CD14-positive monocyte (primary cell): ENCODE data around the gene CALD1. TPM values are rescaled to one million over a fixed set of nuclear protein-coding genes. Genes with fewer than 3 reads are reported as not detected.

Source experiments
- DNase-seq, 3 donors: peaks; one replicate each; pipeline ENCODE4 v3.0.0-alpha.2; 2011 to 2022
- H2AFZ ChIP-seq: 2 replicates; pipeline ENCODE4 v1.6.0; 2012; ENCODE audit warnings: mild to moderate bottlenecking, low read depth, low read length, inconsistent platforms; ENCODE audit not compliant: insufficient read depth, poor library complexity, severe bottlenecking
- H3K27ac ChIP-seq, 2 donors: 1 replicate in 1 of 2; 2 replicates in 1 of 2; pipeline ENCODE4 v1.5.1; 2012 to 2013; ENCODE audit warnings: low read length in 2 of 2, control low read depth in 1 of 2, inconsistent platforms in 1 of 2, low read depth in 1 of 2, mild to moderate bottlenecking in 1 of 2
- H3K27me3 ChIP-seq, 2 donors: one replicate each; pipeline versions ENCODE4 v1.6.0 to v1.6.1; 2011 to 2013; ENCODE audit warnings: low read length in 2 of 2; ENCODE audit not compliant: control insufficient read depth in 2 of 2, insufficient read depth in 2 of 2
- H3K36me3 ChIP-seq, 2 donors: replicated peaks in 1 of 2; 1 replicate in 1 of 2; 2 replicates in 1 of 2; pipeline versions ENCODE4 v1.5.1 to v1.6.1; 2012 to 2013; ENCODE audit warnings: low read length in 2 of 2, control low read depth in 1 of 2, inconsistent platforms in 1 of 2, mild to moderate bottlenecking in 1 of 2; ENCODE audit not compliant: insufficient read depth in 2 of 2, control insufficient read depth in 1 of 2
- H3K4me1 ChIP-seq, 2 donors: 1 replicate in 1 of 2; 2 replicates in 1 of 2; pipeline versions ENCODE4 v1.5.1 to v1.6.1; 2012 to 2013; ENCODE audit warnings: low read length in 2 of 2, control low read depth in 1 of 2, inconsistent platforms in 1 of 2, mild to moderate bottlenecking in 1 of 2, moderate library complexity in 1 of 2; ENCODE audit not compliant: insufficient read depth in 2 of 2, control insufficient read depth in 1 of 2
- H3K4me2 ChIP-seq: replicated peaks from 2 replicates; pipeline ENCODE3; 2012; ENCODE audit warnings: low read length, moderate library complexity, mild to moderate bottlenecking; ENCODE audit not compliant: poor library complexity, severe bottlenecking; ENCODE audit errors: extremely low read depth
- H3K4me3 ChIP-seq, 3 experiments: fragments of 200-600 bp in 1 of 3; sonication (generic) in 1 of 3; replicated peaks in 1 of 3; 1 replicate in 2 of 3; 2 replicates in 1 of 3; pipeline ENCODE4 v1.5.1; 2011 to 2013; ENCODE audit warnings: low read length in 3 of 3, mild to moderate bottlenecking in 3 of 3, control low read depth in 2 of 3, low read depth in 2 of 3, inconsistent platforms in 1 of 3, moderate library complexity in 1 of 3
- H3K79me2 ChIP-seq: 2 replicates; pipeline ENCODE4 v1.6.0; 2012; ENCODE audit warnings: mild to moderate bottlenecking, control low read depth, inconsistent platforms, low read length, moderate library complexity; ENCODE audit not compliant: insufficient read depth
- H3K9ac ChIP-seq: 2 replicates; pipeline ENCODE4 v1.6.0; 2017; ENCODE audit warnings: low read length, mild to moderate bottlenecking; ENCODE audit not compliant: insufficient read depth, poor library complexity, severe bottlenecking
- H3K9me3 ChIP-seq, 2 donors: replicated peaks in 1 of 2; 1 replicate in 1 of 2; 2 replicates in 1 of 2; pipeline versions ENCODE4 v1.5.1 to v1.6.1; 2012 to 2013; ENCODE audit warnings: low read length in 2 of 2, control low read depth in 1 of 2; ENCODE audit not compliant: control insufficient read depth in 1 of 2, insufficient read depth in 1 of 2
- H4K20me1 ChIP-seq: 2 replicates; pipeline ENCODE4 v1.6.0; 2012; ENCODE audit warnings: mild to moderate bottlenecking, low read length, control low read depth, moderate library complexity; ENCODE audit not compliant: insufficient read depth
- H3K27ac Mint-ChIP-seq, 7 donors: one replicate each; pipeline ENCODE4 v1.8.0; 2020; ENCODE audit warnings: mild to moderate bottlenecking in 7 of 7, mixed read lengths in 7 of 7, moderate library complexity in 6 of 7, inconsistent platforms in 2 of 7
- H3K27me3 Mint-ChIP-seq, 3 donors: one replicate each; pipeline ENCODE4 v1.8.0; 2021 to 2022; ENCODE audit warnings: low read depth in 3 of 3, mild to moderate bottlenecking in 3 of 3, mixed read lengths in 3 of 3, moderate library complexity in 3 of 3, inconsistent platforms in 1 of 3
- H3K36me3 Mint-ChIP-seq, 2 donors: one replicate each; pipeline ENCODE4 v1.8.0; 2020; ENCODE audit warnings: mixed read lengths in 2 of 2, inconsistent platforms in 1 of 2, mild to moderate bottlenecking in 1 of 2
- H3K4me1 Mint-ChIP-seq: one replicate; pipeline ENCODE4 v1.8.0; 2020; ENCODE audit warnings: mild to moderate bottlenecking, mixed read lengths
- H3K4me3 Mint-ChIP-seq, 2 donors: one replicate each; pipeline ENCODE4 v1.8.0; 2020; ENCODE audit warnings: mild to moderate bottlenecking in 2 of 2, mixed read lengths in 2 of 2, moderate library complexity in 1 of 2
- H3K9me3 Mint-ChIP-seq, 7 donors: one replicate each; pipeline ENCODE4 v1.8.0; 2020 to 2022; ENCODE audit warnings: mixed read lengths in 7 of 7, mild to moderate bottlenecking in 6 of 7, moderate library complexity in 6 of 7, inconsistent platforms in 2 of 7
- WGBS: methylation state at CpG from one replicate; pipeline ENCODE4 v1.1.5; 2013; ENCODE audit warnings: missing lambda C conversion rate; ENCODE audit not compliant: insufficient coverage; 5-methylcytosine and 5-hydroxymethylcytosine counted together
- intact Hi-C, 2 donors: fragments of 100-400 bp; cut with micrococcal nuclease; formaldehyde crosslinking; loops; one replicate each; pipeline versions ENCODE4 v1.15.0 to v1.15.1; 2023
- polyA plus RNA-seq, 3 donors: library from polyadenylated mRNA; depleted of rRNA in 1 of 3; unstranded in 2 of 3; stranded (reverse) in 1 of 3; fragments of 300-500 nt in 2 of 3; fragments of >200 nt in 1 of 3; fragmentation: Illumina TruSeq in 2 of 3; gene quantifications; 1 replicate in 2 of 3; 2 replicates in 1 of 3; pipeline ENCODE4 v1.2.3, GENCODE V29; 2012 to 2021
- TF ChIP-seq, protein P1 (sequence below): fragments of 200-600 bp; IDR thresholded peaks from one replicate; pipeline ENCODE4 v1.8.0; 2022; ENCODE audit warnings: antibody characterized with exemption, mild to moderate bottlenecking

The CALD1 gene
- polyA plus RNA-seq, 3 donors = 0.18 TPM; not detected in 2

DNA sequence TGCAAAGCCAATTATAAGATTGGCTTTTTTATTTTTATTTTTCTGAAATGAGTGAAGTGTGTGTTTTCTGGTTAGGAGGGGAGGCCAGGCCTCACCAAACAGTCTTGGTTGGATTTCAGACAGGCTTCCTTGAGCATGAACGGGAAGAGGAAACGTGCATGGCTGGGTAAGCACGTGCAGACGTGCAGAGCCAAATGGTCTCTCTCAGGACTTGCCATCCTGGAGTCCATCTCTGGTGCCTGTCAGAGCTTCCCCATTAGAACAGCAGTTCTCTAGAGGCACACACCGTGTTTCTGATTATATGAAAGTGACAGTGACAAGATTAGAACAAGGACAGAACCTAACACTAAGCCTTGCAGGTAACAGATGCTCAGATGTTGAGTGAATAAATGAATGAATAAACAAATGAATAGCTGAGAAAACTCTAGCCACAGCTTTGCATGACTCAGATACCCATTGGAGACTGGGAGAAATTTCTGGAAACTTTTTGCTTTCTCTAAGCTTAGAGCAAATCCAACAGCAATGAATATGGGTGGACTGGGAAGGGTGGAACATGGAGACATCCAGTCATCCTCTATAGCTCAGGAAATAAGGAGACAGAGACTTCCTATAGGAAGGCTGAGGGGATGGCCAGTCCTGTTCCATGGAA lies 11.8 kb upstream of the CALD1 start:
- H3K4me3 ChIP-seq = no peak overlapping the region
- H3K79me2 ChIP-seq = no peaks in the 10 kb centered on the region
- H3K4me1 ChIP-seq = no peaks in the 10 kb centered on the region
- H3K9ac ChIP-seq = no peak overlapping the region
- intact Hi-C loops = no loop called here
- H3K27ac ChIP-seq = no peak overlapping the region
- DNase-seq = no peak
- Mint-ChIP-seq H3K27ac (no peak overlapping the region), H3K9me3 (peaks cover 0 to 6% (median 0%) of the 10 kb centered on the region in 7 donors), H3K27me3 (peaks cover 2 to 3% (median 2%) of the 10 kb centered on the region in 3 donors), H3K36me3 (no peaks in the 10 kb centered on the region), H3K4me3 (no peak overlapping the region), H3K4me1 (no peaks in the 10 kb centered on the region)
- H3K4me2 ChIP-seq = no peak overlapping the region
- H2AFZ ChIP-seq = no peak overlapping the region
- H3K27me3 ChIP-seq = no peaks in the 10 kb centered on the region
- H3K9me3 ChIP-seq = no peaks in the 10 kb centered on the region
- TF ChIP-seq, protein P1, sequence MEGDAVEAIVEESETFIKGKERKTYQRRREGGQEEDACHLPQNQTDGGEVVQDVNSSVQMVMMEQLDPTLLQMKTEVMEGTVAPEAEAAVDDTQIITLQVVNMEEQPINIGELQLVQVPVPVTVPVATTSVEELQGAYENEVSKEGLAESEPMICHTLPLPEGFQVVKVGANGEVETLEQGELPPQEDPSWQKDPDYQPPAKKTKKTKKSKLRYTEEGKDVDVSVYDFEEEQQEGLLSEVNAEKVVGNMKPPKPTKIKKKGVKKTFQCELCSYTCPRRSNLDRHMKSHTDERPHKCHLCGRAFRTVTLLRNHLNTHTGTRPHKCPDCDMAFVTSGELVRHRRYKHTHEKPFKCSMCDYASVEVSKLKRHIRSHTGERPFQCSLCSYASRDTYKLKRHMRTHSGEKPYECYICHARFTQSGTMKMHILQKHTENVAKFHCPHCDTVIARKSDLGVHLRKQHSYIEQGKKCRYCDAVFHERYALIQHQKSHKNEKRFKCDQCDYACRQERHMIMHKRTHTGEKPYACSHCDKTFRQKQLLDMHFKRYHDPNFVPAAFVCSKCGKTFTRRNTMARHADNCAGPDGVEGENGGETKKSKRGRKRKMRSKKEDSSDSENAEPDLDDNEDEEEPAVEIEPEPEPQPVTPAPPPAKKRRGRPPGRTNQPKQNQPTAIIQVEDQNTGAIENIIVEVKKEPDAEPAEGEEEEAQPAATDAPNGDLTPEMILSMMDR = no peak
- H3K36me3 ChIP-seq = no peaks in the 10 kb centered on the region
- no peaks in the 10 kb centered on the region for H4K20me1 ChIP-seq
- WGBS = 89% methylated on average over 4 of the region's 5 CpGs

- Mint-ChIP-seq H3K9me3 (peaks cover 0 to 7% (median 2%) of the 10 kb centered on the region in 7 donors), H3K27me3 (peaks cover 1 to 5% (median 3%) of the 10 kb centered on the region in 3 donors), H3K4me1 (no peaks in the 10 kb centered on the region), H3K4me3 (no peak overlapping the region), H3K36me3 (no peaks in the 10 kb centered on the region), H3K27ac (no peak overlapping the region)
- no peaks in the 10 kb centered on the region for H3K27me3 ChIP-seq
- intact Hi-C loops = no loop called here
- no peak for DNase-seq
- H3K27ac ChIP-seq = no peak overlapping the region
- no peaks in the 10 kb centered on the region for H3K9me3 ChIP-seq
- no peak overlapping the region for H3K4me2 ChIP-seq
- WGBS = no CpG with 5 or more reads among the region's 4 CpGs
- H3K4me3 ChIP-seq = no peak overlapping the region
- H2AFZ ChIP-seq = no peak overlapping the region
- H3K9ac ChIP-seq = no peak overlapping the region
- TF ChIP-seq, protein P1 = no peak
- no peaks in the 10 kb centered on the region for H3K79me2 ChIP-seq
- H3K4me1 ChIP-seq = no peaks in the 10 kb centered on the region
- no peaks in the 10 kb centered on the region for H4K20me1 ChIP-seq
- no peaks in the 10 kb centered on the region for H3K36me3 ChIP-seq
Measured at GRCh38 chr7:134768243-134768642, 11.2 kb upstream of the CALD1 start.
